GM10266 (cell line): Measurements from ENCODE around the gene DUSP2.

Experiments
- DNase-seq: peaks from one replicate; pipeline ENCODE4 v3.0.0; 2012; ENCODE audit errors: extremely low spot score
- TF ChIP-seq, protein P1 (sequence below): IDR thresholded peaks from 2 replicates; pipeline ENCODE4 v1.5.1; 2012; ENCODE audit warnings: mild to moderate bottlenecking, low read depth; ENCODE audit not compliant: control insufficient read depth, insufficient read depth; ENCODE audit errors: missing control alignments

Gene DUSP2, protein sequence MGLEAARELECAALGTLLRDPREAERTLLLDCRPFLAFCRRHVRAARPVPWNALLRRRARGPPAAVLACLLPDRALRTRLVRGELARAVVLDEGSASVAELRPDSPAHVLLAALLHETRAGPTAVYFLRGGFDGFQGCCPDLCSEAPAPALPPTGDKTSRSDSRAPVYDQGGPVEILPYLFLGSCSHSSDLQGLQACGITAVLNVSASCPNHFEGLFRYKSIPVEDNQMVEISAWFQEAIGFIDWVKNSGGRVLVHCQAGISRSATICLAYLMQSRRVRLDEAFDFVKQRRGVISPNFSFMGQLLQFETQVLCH

DNA sequence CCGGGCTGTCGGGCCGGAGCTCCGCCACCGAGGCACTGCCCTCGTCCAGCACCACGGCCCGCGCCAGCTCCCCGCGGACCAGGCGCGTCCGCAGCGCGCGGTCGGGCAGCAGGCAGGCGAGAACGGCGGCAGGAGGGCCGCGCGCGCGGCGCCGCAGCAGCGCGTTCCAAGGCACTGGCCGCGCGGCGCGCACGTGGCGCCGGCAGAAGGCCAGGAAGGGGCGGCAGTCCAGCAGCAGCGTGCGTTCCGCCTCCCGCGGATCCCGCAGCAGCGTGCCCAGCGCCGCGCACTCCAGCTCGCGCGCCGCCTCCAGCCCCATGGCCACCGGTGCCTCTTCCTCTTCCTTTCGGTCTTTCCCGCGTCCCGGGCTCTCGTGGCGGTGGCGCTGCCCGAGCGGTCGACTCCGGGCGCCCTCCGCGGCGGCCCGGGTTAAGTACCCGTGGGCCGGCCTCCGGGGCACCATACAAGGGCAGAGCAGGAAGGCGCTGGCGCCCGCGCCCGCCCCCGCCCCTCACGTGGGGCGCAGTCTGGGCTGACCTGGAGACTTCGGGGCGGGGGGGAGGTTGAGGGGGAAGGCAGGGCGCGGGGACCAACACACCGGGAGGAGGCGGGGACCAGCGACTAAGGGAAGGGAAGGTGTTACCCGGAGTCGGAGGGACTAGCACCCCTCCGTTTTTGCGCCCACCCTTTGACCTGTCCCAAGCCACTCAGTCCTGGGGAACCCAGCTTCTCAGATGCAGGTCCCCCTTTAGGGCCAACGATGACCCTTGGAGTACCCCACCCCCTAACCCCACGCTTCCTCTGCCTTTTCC lies at the start of gene DUSP2:
TSS of gene DUSP2 (minus strand) at position 405 of the 812 bp plus-strand sequence. CDS start at position 319, 86 bp downstream.
- TF ChIP-seq, protein P1, sequence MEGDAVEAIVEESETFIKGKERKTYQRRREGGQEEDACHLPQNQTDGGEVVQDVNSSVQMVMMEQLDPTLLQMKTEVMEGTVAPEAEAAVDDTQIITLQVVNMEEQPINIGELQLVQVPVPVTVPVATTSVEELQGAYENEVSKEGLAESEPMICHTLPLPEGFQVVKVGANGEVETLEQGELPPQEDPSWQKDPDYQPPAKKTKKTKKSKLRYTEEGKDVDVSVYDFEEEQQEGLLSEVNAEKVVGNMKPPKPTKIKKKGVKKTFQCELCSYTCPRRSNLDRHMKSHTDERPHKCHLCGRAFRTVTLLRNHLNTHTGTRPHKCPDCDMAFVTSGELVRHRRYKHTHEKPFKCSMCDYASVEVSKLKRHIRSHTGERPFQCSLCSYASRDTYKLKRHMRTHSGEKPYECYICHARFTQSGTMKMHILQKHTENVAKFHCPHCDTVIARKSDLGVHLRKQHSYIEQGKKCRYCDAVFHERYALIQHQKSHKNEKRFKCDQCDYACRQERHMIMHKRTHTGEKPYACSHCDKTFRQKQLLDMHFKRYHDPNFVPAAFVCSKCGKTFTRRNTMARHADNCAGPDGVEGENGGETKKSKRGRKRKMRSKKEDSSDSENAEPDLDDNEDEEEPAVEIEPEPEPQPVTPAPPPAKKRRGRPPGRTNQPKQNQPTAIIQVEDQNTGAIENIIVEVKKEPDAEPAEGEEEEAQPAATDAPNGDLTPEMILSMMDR = no peak
- peak; percentile 98 for DNase-seq

DNA sequence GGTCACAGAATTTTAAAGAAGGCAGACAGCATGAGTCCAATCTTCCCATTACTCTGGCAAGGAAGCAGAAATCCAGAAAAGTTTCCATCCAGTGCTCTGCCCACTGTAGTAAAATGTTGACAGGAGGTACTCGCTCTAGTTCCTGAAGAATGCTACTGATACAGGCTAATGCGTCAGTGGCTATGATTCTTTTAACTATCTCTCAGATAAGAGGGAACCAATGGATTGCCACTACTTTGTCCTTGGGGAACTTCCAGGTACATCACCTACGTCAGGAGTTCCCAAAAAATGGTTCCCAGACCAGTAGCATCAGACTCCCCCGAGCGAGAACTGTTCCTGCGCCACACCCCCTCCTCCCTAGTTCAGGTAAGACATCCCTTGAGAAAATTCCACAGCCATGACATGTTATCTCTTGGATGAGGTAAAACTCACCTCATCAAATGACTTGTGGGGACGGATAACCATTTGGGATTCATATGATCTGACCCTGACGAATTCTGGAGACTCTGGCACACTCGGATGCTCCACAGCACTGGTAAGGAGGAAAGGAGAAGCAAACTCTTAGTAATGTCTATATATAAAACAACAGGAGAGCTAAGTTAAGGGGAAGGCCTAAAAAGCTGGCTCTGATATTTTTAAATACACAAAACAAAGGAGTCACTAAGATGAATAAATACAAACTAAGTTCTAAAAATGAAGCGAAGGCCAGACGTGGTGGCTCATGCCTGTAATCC lies 46.9 kb upstream of the DUSP2 start:
- no peak for DNase-seq
- TF ChIP-seq, protein P1 = no peak

DNA sequence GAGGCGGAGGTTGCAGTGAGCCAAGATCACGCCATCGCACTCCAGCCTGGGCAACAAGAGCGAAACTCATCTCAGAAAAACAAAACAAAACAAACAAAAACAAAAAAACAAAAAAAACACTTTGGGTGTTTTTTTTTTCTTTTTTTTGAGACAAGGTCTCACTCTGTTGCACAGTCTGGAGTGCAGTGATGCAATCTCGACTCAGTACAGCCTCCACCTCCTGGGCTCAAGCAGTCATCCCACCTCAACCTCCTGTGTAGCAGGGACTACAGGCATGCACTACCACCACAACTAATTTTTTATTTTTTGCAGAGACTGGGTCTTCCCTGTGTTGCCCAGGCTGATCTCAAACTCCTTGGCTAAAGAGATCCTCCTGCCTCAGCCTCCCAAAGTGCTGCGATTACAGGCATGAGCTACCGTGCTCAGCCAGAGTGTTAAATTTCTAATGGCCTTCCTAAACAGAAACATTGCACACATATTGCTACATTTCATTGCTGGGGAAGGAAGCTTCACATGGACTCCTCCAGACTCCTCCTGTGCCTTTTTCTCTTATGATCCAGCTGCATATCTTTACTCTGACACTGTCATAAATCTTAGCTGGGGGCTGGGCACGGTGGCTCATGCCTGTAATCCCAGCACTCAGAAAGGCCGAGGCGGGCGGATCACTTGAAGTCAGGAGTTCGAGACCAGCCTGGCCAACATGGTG lies 43.7 kb upstream of the DUSP2 start:
- TF ChIP-seq, protein P1 = no peak
- no peak for DNase-seq

DNA sequence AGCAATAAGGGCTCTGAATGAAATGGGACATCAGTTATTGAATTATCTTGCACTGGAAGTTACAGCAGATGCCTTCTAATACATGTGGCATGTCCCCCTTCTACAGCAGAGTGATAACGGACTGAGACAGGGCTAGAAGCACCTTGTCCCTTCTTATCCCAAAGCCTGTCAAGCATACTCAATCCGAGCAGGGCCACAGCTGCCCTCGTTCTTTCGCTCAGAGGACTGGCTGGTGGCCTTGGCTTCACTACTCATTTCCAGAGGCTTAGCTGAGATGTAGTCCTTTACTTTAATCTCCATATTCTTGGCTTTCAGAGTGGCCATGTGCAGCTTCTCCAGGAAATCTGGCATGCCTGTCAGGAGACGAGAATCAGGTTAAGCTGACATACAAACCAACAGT lies 41.3 kb upstream of the DUSP2 start:
- DNase-seq = no peak
- TF ChIP-seq, protein P1 = no peak

DNA sequence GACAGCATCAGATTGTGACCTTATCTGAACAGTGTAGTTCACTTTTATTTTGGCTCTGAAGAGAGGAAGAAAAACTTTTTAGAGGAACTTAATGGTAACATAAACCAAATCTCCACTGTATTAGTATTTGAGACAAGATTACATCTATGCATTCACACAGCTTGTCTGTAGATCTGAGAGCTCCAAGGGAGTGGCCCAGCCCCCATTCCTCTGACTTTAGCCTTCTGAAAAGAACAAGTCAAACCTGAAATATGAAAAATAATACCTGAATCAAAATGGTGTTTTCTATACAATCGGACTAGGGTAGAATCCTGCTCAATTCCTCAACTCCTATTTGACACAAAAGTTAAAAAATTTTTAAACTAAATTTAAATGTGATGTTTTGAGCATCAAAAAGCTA lies 40.3 kb upstream of the DUSP2 start:
- TF ChIP-seq, protein P1 = no peak

DNA sequence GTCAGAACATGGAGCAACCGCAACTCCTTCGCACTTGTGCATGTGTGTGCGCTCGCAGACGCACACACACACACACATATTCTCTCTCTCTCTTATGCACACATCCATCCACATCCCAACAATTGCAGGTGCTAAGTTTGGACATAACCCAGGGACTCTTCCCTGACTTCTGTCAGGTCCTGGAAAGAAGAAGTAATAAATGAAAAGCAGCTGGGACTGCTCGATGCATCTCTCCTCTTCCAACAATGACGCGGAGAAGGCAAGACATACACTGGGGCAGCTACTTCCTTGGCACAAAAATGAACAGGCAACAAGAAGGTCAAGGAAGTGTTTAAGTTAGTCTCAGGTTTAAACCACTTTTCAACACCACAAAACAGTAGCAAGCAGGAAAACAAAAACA lies 39.7 kb upstream of the DUSP2 start:
- no peak for DNase-seq
- TF ChIP-seq, protein P1 = no peak

More for the DNA sequence above, 40.3 kb upstream of the DUSP2 start:
- no peak for DNase-seq
